ENCODE data around the gene SNX19. TPM values are rescaled to one million over a fixed set of nuclear protein-coding genes. Genes with fewer than 3 reads are reported as not detected.
A peak's percentile ranks its signal among the peaks of the same experiment; 100 is the strongest.
"Not testable (repeated sequence)": the region's sequence is repeated elsewhere in the genome, so short reads cannot be mapped to it uniquely, and the experiment has no call there.

SNX19 gene
- 10 to 100 TPM; 22.7 to 29.5 TPM for total RNA-seq

GRCh38 chr11:130916238-130916855 lies at the start of gene SNX19:
Gene SNX19 (minus strand): TSS chr11:130916479. CDS start chr11:130915939, 540 bp downstream.
- Mint-ChIP-seq H3K9me3 (ENCODE audit: low read depth) (peaks cover 12% of the 10 kb centered on the region), H3K27me3 (peaks cover 4% of the 10 kb centered on the region), H3K4me3 (peak within 1 kb of the TSS; percentile 78), H3K27ac (peak within 1 kb of the TSS; percentile 84), H3K36me3 (ENCODE audit: low read depth) (peaks cover 39% of the 10 kb centered on the region), H3K4me1 (peaks cover 32% of the 10 kb centered on the region)
- DNase-seq = peak; percentile 94
- ChIA-PET POLR2A (no interaction called here), CTCF (interaction anchor here (0.5 to 2.7 kb wide), 12 partner anchors 9 to 721 kb away, joined by 3 to 17 read pairs (median 4); no protein-coding TSS in a partner anchor)
- peak; percentile 100 for ATAC-seq
- intact Hi-C loops (cut with DNase I, micrococcal nuclease) = loop anchor here (1.0 to 10.0 kb wide), 7 partner anchors 482 to 1639 kb away; partner anchors contain the start of genes PRDM10 (in 2 of the 2), APLP2 (in 1 of the 2), NFRKB (in 1 of the 2) and ZBTB44 (in 1 of the 2)

GRCh38 chr11:130964058-130964792 lies 47.9 kb upstream of the SNX19 start:
- no peak for DNase-seq
- Mint-ChIP-seq H3K9me3 (ENCODE audit: low read depth) (no peaks in the 10 kb centered on the region), H3K27ac (no peak overlapping the region), H3K27me3 (peaks cover 8% of the 10 kb centered on the region), H3K4me1 (no peaks in the 10 kb centered on the region), H3K4me3 (no peak overlapping the region), H3K36me3 (ENCODE audit: low read depth) (no peaks in the 10 kb centered on the region)
- intact Hi-C loops (cut with DNase I, micrococcal nuclease) = no loop called here
- CTCF ChIA-PET = interaction anchor here (0.6 kb wide), 1 partner anchor 23 kb away, joined by 3 read pairs; no protein-coding TSS in a partner anchor
- POLR2A ChIA-PET = no interaction called here
- ATAC-seq = no peak

- intact Hi-C loops (cut with DNase I, micrococcal nuclease) = no loop called here
- no peaks in the 10 kb centered on the region for H3K36me3 Mint-ChIP-seq (ENCODE audit: low read depth)
- H3K4me1 Mint-ChIP-seq = peaks cover 7% of the 10 kb centered on the region
- H3K4me3 Mint-ChIP-seq = no peak overlapping the region
- ChIA-PET POLR2A (no interaction called here), CTCF (no interaction called here)
- DNase-seq (no peak), ATAC-seq (no peak)
- peaks cover 15% of the 10 kb centered on the region for H3K27me3 Mint-ChIP-seq
- no peak overlapping the region for H3K27ac Mint-ChIP-seq
- peaks cover 3% of the 10 kb centered on the region for H3K9me3 Mint-ChIP-seq (ENCODE audit: low read depth)
Observed at GRCh38 chr11:130947889-130948288, 31.6 kb upstream of the SNX19 start.

DNA sequence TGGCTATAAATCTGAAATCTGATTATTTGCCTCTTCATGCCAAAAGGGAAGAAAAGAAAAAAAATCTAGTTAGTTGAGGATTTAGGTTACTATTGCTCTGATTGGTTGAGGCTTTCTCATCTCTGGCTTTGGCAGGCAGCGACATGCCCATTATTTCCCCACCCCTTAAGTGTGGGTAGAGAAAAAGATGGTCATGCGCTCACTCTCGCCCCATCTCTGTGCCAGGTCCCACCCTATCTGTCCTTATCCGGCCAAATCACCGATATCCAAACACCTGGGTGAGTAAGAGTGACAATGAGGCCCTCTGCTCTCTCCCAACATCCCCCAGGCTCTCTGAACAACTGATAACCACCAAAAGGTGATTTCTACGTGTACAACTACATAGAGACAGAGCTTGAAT lies 31.2 kb upstream of the SNX19 start:
- no peak for ATAC-seq
- H3K27me3 Mint-ChIP-seq = peaks cover 15% of the 10 kb centered on the region
- H3K4me1 Mint-ChIP-seq = peaks cover 7% of the 10 kb centered on the region
- no peak overlapping the region for H3K27ac Mint-ChIP-seq
- no peaks in the 10 kb centered on the region for H3K36me3 Mint-ChIP-seq (ENCODE audit: low read depth)
- POLR2A ChIA-PET = no interaction called here
- CTCF ChIA-PET = no interaction called here
- intact Hi-C loops (cut with DNase I, micrococcal nuclease) = no loop called here
- no peak overlapping the region for H3K4me3 Mint-ChIP-seq
- H3K9me3 Mint-ChIP-seq (ENCODE audit: low read depth) = peaks cover 3% of the 10 kb centered on the region
- no peak for DNase-seq

DNA sequence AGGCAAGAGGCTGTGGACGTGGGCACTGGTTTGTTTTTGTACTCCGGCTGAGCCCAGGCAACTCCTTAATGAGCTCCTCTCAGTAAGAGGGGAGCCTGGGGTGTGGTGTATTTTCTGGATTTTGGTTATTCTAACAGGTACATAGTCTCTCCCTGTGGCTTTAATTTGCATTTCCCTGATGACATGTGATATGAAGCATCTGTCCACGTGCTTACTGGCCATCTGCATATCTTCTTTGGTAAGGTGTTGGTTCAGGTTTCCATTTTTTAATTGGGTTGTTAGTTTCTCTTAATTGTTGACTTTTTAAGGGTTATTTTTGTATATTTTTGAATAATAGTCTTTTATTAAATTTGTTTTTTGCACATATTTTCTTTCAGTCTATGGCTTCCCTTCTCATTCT lies 30.8 kb upstream of the SNX19 start:
- CTCF ChIA-PET = no interaction called here
- peaks cover 3% of the 10 kb centered on the region for H3K9me3 Mint-ChIP-seq (ENCODE audit: low read depth)
- no peak overlapping the region for H3K4me3 Mint-ChIP-seq
- H3K36me3 Mint-ChIP-seq (ENCODE audit: low read depth) = no peaks in the 10 kb centered on the region
- peaks cover 7% of the 10 kb centered on the region for H3K4me1 Mint-ChIP-seq
- H3K27ac Mint-ChIP-seq = no peak overlapping the region
- H3K27me3 Mint-ChIP-seq = peaks cover 15% of the 10 kb centered on the region
- ATAC-seq (no peak), DNase-seq (no peak)
- POLR2A ChIA-PET = no interaction called here
- intact Hi-C loops (cut with DNase I, micrococcal nuclease) = no loop called here

DNA sequence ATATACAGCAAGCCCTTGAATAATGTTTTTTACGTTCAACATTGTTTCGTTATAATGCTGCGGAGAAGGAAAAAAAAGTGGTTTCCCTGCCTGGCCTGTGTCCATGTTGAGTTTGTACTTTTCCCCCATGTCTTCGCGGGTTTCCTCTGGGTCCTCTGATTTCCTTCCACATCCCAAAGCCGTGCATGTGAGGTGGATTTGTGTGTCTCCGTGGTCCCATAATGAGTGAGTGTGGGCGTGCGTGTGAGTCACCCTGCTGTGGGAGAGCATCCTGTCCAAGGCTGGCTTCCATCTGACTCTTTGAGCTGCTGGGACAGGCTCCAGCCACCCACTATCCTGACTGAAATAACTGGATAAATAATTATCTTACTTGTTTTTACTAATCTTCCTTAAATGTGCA lies 29.6 kb upstream of the SNX19 start:
- Mint-ChIP-seq H3K36me3 (ENCODE audit: low read depth) (no peaks in the 10 kb centered on the region), H3K27ac (no peak overlapping the region), H3K4me3 (no peak overlapping the region), H3K9me3 (ENCODE audit: low read depth) (peaks cover 3% of the 10 kb centered on the region), H3K4me1 (peaks cover 7% of the 10 kb centered on the region), H3K27me3 (peaks cover 15% of the 10 kb centered on the region)
- ChIA-PET CTCF (interaction anchor here (0.7 kb wide), 1 partner anchor 155 kb away, joined by 3 read pairs; no protein-coding TSS in a partner anchor), POLR2A (no interaction called here)
- ATAC-seq (no peak), DNase-seq (no peak)
- intact Hi-C loops (cut with DNase I, micrococcal nuclease) = no loop called here

DNA sequence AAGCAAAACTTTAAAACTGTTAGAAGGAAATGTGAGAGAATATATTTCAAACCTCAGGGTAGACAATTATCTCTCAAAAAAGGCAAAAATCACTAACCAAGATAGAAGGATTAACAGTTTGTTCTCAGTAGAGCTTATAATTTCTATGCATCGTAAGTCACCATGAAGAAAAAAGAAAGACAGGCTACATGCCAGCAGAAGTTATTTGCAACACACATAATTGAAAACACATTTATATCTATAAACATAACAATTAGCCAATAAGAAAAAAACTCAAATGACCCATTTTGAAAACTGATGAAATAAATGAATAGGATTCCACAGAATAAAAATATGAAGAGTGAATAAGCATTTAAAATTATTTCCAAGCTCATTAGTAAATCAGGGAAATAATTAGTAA lies 24.4 kb upstream of the SNX19 start:
- no peak overlapping the region for H3K27ac Mint-ChIP-seq
- no peak for ATAC-seq
- no peaks in the 10 kb centered on the region for H3K36me3 Mint-ChIP-seq (ENCODE audit: low read depth)
- DNase-seq = no peak
- H3K27me3 Mint-ChIP-seq = peaks cover 11% of the 10 kb centered on the region
- ChIA-PET POLR2A (no interaction called here), CTCF (interaction anchor here (0.6 kb wide), 1 partner anchor 24 kb away, joined by 3 read pairs; no protein-coding TSS in a partner anchor)
- no peak overlapping the region for H3K4me3 Mint-ChIP-seq
- no peaks in the 10 kb centered on the region for H3K4me1 Mint-ChIP-seq
- intact Hi-C loops (cut with DNase I, micrococcal nuclease) = no loop called here
- H3K9me3 Mint-ChIP-seq (ENCODE audit: low read depth) = peaks cover 3% of the 10 kb centered on the region

DNA sequence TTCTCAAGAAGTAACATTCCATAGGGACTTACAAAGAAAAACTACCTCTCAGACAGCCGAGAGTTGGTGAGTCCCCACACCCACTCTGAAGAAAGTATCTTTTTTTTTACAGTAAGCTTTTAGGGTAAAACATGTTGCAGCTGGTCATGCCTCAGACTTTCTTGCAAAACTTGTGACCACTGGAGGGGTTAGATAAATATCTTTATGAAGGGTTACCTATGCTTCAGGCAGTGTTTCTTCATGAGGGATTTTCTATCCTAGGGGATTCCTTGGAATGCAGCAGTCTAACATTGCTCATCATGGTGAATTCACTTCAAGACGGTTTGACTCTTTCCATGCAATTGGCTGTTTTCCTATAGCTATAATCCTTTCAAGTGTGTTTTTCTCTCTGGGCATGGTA lies 20.8 kb upstream of the SNX19 start:
- POLR2A ChIA-PET = no interaction called here
- ATAC-seq (no peak), DNase-seq (no peak)
- no peaks in the 10 kb centered on the region for H3K36me3 Mint-ChIP-seq (ENCODE audit: low read depth)
- no peak overlapping the region for H3K4me3 Mint-ChIP-seq
- no peaks in the 10 kb centered on the region for H3K27me3 Mint-ChIP-seq
- H3K9me3 Mint-ChIP-seq (ENCODE audit: low read depth) = no peaks in the 10 kb centered on the region
- intact Hi-C loops (cut with DNase I, micrococcal nuclease) = no loop called here
- no peak overlapping the region for H3K27ac Mint-ChIP-seq
- CTCF ChIA-PET = no interaction called here
- no peaks in the 10 kb centered on the region for H3K4me1 Mint-ChIP-seq

DNA sequence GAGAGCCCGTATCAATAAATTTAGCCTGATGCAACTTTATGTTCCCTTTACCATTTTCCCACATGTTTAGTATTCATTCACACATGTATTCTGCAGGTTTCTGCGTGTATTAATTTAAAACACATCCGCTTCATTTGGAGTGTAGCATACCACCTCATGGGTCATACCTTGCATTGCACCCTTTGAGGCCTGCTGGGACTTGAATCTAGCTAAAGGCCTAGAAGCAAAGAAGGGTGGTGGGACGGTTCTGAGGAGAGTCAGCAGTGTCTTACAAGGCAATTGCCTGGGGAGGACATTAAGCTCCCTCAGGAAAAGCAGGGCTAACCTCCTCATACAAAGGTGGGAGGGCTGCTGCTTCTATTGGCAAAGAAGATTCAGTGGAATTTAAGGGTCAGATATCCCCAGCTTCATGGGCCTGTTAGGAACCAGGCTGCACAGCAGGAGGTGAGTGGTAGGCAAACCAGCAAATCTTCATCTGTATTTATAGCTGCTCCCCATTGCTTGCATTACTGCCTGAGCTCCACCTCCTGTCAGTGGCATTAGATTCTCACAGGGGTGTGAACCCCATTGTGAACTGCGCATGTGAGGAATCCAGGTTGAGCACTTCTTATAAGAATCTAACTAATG lies 15.9 kb upstream of the SNX19 start:
- no peak for ATAC-seq
- POLR2A ChIA-PET = no interaction called here
- CTCF ChIA-PET = interaction anchor here (0.6 to 1.6 kb wide), 2 partner anchors 12 to 289 kb away, joined by 3 to 4 read pairs; no protein-coding TSS in a partner anchor

GRCh38 chr11:130924750-130925149 lies 8.5 kb upstream of the SNX19 start:
- DNase-seq (no peak), ATAC-seq (no peak)
- ChIA-PET POLR2A (no interaction called here), CTCF (interaction anchor here (1.0 kb wide), 1 partner anchor 8 kb away, joined by 4 read pairs; the partner anchor contains the start of gene SNX19)
- Mint-ChIP-seq H3K27me3 (peaks cover 11% of the 10 kb centered on the region), H3K4me1 (no peaks in the 10 kb centered on the region), H3K36me3 (ENCODE audit: low read depth) (no peaks in the 10 kb centered on the region), H3K27ac (no peak overlapping the region), H3K4me3 (no peak overlapping the region), H3K9me3 (ENCODE audit: low read depth) (no peaks in the 10 kb centered on the region)
- intact Hi-C loops (cut with DNase I, micrococcal nuclease) = loop anchor here in 1 of 2 experiments (5.0 kb wide), 1 partner anchor 578 kb away; no protein-coding TSS in a partner anchor

More for the DNA sequence above, 15.9 kb upstream of the SNX19 start:
- peaks cover 2% of the 10 kb centered on the region for H3K27me3 Mint-ChIP-seq
- no peaks in the 10 kb centered on the region for H3K9me3 Mint-ChIP-seq (ENCODE audit: low read depth)
- no peak for DNase-seq
- H3K4me3 Mint-ChIP-seq = no peak overlapping the region
- no peak overlapping the region for H3K27ac Mint-ChIP-seq
- intact Hi-C loops (cut with DNase I, micrococcal nuclease) = no loop called here
- no peaks in the 10 kb centered on the region for H3K36me3 Mint-ChIP-seq (ENCODE audit: low read depth)
- no peaks in the 10 kb centered on the region for H3K4me1 Mint-ChIP-seq

DNA sequence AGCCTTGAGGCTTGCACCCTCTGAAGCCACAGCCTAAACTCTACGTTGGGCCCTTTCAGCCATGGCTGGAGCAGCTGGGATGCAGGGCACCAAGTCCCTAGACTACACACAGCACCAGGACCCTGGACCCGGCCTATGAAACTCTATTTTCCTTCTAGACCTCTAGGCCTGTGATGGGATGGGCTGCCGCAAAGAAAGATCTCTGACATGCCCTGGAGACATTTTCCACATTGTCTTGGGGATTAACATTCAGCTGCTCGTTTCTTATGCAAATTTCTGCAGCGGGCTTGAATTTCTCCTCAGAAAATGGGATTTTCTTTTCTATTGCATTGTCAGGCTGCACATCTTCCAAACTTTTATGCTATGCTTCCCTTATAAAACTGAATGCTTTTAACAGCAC lies 4.3 kb upstream of the SNX19 start:
- H3K4me3 Mint-ChIP-seq; DNase-seq; H3K27ac Mint-ChIP-seq; H3K4me1 Mint-ChIP-seq; ATAC-seq; H3K36me3 Mint-ChIP-seq (ENCODE audit: low read depth); H3K9me3 Mint-ChIP-seq (ENCODE audit: low read depth); POLR2A ChIA-PET: not testable (repeated sequence)
- H3K27me3 Mint-ChIP-seq = peaks cover 10% of the 10 kb centered on the region
- CTCF ChIA-PET = interaction anchor here (1.0 kb wide), 1 partner anchor 12 kb away, joined by 4 read pairs; no protein-coding TSS in a partner anchor
- intact Hi-C loops (cut with DNase I, micrococcal nuclease) = loop anchor here in 1 of 2 experiments (5.0 kb wide), 1 partner anchor 582 kb away; no protein-coding TSS in a partner anchor
